ENCODE results near the gene C5. TPM values are rescaled to one million over a fixed set of nuclear protein-coding genes. Genes with fewer than 3 reads are reported as not detected.

The C5 gene
- total RNA-seq, 1 experiment from 2014 or later, result 0.66 TPM

- no TSS peak for BruUV-seq (replicated peaks)
- H3K27ac ChIP-seq (ENCODE audit: low read depth, low read length), result no peak overlapping the region
- no peak overlapping the region for H2AFZ ChIP-seq (ENCODE audit: low read depth, low read length, poor library complexity, severe bottlenecking)
- CTCF ChIA-PET, result no interaction called here
- no peaks in the 10 kb centered on the region for H4K20me1 ChIP-seq (ENCODE audit: insufficient read depth)
- no peaks in the 10 kb centered on the region for H3K36me3 ChIP-seq (ENCODE audit: control insufficient read depth in 1 of 2, insufficient read depth in 2 of 2, low read length in 2 of 2)
- no peaks in the 10 kb centered on the region for H3K9me2 ChIP-seq (ENCODE audit: insufficient read depth)
- TF ChIP-seq, protein P1, sequence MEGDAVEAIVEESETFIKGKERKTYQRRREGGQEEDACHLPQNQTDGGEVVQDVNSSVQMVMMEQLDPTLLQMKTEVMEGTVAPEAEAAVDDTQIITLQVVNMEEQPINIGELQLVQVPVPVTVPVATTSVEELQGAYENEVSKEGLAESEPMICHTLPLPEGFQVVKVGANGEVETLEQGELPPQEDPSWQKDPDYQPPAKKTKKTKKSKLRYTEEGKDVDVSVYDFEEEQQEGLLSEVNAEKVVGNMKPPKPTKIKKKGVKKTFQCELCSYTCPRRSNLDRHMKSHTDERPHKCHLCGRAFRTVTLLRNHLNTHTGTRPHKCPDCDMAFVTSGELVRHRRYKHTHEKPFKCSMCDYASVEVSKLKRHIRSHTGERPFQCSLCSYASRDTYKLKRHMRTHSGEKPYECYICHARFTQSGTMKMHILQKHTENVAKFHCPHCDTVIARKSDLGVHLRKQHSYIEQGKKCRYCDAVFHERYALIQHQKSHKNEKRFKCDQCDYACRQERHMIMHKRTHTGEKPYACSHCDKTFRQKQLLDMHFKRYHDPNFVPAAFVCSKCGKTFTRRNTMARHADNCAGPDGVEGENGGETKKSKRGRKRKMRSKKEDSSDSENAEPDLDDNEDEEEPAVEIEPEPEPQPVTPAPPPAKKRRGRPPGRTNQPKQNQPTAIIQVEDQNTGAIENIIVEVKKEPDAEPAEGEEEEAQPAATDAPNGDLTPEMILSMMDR (IDR thresholded peaks at IDR 0.05 in 2 of 3, conservative IDR thresholded peaks at IDR 0.05 in 1 of 3; ENCODE audit: borderline replicate concordance in 1 of 3, insufficient read depth in 1 of 3, low read depth in 2 of 3, low read length in 2 of 3), result no peak
- TF ChIP-seq YY1 (IDR thresholded peaks at IDR 0.05; ENCODE audit: extremely low read depth, insufficient replicate concordance, low read depth, low read length), result no peak
- no peak for TF ChIP-seq POLR2A (IDR thresholded peaks at IDR 0.05; ENCODE audit: borderline replicate concordance, extremely low read depth, insufficient read depth, insufficient read length)
- TF ChIP-seq RAD21 (IDR thresholded peaks at IDR 0.05; ENCODE audit: low read depth), result no peak
- TF ChIP-seq, protein P2, sequence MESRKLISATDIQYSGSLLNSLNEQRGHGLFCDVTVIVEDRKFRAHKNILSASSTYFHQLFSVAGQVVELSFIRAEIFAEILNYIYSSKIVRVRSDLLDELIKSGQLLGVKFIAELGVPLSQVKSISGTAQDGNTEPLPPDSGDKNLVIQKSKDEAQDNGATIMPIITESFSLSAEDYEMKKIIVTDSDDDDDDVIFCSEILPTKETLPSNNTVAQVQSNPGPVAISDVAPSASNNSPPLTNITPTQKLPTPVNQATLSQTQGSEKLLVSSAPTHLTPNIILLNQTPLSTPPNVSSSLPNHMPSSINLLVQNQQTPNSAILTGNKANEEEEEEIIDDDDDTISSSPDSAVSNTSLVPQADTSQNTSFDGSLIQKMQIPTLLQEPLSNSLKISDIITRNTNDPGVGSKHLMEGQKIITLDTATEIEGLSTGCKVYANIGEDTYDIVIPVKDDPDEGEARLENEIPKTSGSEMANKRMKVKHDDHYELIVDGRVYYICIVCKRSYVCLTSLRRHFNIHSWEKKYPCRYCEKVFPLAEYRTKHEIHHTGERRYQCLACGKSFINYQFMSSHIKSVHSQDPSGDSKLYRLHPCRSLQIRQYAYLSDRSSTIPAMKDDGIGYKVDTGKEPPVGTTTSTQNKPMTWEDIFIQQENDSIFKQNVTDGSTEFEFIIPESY (IDR thresholded peaks at IDR 0.05; ENCODE audit: extremely low read depth, insufficient replicate concordance, low read length), result no peak
- TF ChIP-seq, protein P3, sequence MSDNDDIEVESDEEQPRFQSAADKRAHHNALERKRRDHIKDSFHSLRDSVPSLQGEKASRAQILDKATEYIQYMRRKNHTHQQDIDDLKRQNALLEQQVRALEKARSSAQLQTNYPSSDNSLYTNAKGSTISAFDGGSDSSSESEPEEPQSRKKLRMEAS (IDR thresholded peaks at IDR 0.05), result no peak
- TF ChIP-seq TCF7L2 (IDR thresholded peaks at IDR 0.05; ENCODE audit: borderline replicate concordance, extremely low read depth, insufficient read depth, insufficient read length), result no peak
- no peak for TF ChIP-seq SIN3A (IDR thresholded peaks at IDR 0.05; ENCODE audit: low read depth)
- no peak for TF ChIP-seq CEBPB (IDR thresholded peaks at IDR 0.05; ENCODE audit: low read depth)
- no peak for TF ChIP-seq JUND (IDR thresholded peaks at IDR 0.05)
- TF ChIP-seq, protein P4, sequence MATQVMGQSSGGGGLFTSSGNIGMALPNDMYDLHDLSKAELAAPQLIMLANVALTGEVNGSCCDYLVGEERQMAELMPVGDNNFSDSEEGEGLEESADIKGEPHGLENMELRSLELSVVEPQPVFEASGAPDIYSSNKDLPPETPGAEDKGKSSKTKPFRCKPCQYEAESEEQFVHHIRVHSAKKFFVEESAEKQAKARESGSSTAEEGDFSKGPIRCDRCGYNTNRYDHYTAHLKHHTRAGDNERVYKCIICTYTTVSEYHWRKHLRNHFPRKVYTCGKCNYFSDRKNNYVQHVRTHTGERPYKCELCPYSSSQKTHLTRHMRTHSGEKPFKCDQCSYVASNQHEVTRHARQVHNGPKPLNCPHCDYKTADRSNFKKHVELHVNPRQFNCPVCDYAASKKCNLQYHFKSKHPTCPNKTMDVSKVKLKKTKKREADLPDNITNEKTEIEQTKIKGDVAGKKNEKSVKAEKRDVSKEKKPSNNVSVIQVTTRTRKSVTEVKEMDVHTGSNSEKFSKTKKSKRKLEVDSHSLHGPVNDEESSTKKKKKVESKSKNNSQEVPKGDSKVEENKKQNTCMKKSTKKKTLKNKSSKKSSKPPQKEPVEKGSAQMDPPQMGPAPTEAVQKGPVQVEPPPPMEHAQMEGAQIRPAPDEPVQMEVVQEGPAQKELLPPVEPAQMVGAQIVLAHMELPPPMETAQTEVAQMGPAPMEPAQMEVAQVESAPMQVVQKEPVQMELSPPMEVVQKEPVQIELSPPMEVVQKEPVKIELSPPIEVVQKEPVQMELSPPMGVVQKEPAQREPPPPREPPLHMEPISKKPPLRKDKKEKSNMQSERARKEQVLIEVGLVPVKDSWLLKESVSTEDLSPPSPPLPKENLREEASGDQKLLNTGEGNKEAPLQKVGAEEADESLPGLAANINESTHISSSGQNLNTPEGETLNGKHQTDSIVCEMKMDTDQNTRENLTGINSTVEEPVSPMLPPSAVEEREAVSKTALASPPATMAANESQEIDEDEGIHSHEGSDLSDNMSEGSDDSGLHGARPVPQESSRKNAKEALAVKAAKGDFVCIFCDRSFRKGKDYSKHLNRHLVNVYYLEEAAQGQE (IDR thresholded peaks at IDR 0.05; ENCODE audit: low read depth), result no peak
- TF ChIP-seq EZH2 (IDR thresholded peaks at IDR 0.05), result no peak
- no peak for TF ChIP-seq SRF (IDR thresholded peaks at IDR 0.05; ENCODE audit: low read depth)
- no peak overlapping the region for H3K4me2 ChIP-seq (ENCODE audit: low read length)
- no peak overlapping the region for H3K9ac ChIP-seq (ENCODE audit: low read length)
- ATAC-seq (no peak), DNase-seq (ENCODE audit: low read depth, low spot score) (no peak)
- intact Hi-C loops (cut with micrococcal nuclease), result no loop called here
- no peaks in the 10 kb centered on the region for H3K79me2 ChIP-seq (ENCODE audit: insufficient read depth, low read length)
- RAD21 ChIA-PET (ENCODE audit: low non-redundant PET in 1 of 2, low total read pairs in 2 of 2, uncharacterized antibody in 2 of 2, unreplicated experiment in 2 of 2), result no interaction called here
- H3K4me1 ChIP-seq (ENCODE audit: control insufficient read depth in 1 of 2, insufficient read depth in 2 of 2, low read length in 2 of 2), result peaks cover 0 to 4% of the 10 kb centered on the region in 2 experiments; a peak in 1 of 4 replicates
- no peak overlapping the region for H3K4me3 ChIP-seq (replicated peaks in 1 of 2; ENCODE audit: low read depth in 1 of 2, low read length in 2 of 2)
- H3K9me3 ChIP-seq (ENCODE audit: control insufficient read depth in 1 of 2, insufficient read depth in 1 of 2, low read depth in 1 of 2, low read length in 2 of 2), result no peaks in the 10 kb centered on the region
- POLR2A ChIA-PET, result no interaction called here
- H3K27me3 ChIP-seq (ENCODE audit: insufficient read depth, low read length), result no peaks in the 10 kb centered on the region
Observed at GRCh38 chr9:121026260-121026691, 23.8 kb downstream of the C5 start.

Measured in HCT116 (cell line).